HepG2 (cell line): Measurements from ENCODE around the gene RPL11.

Experiments used
- EZH2 ChIP-seq: conservative IDR thresholded peaks from 2 replicates; pipeline ENCODE4 v1.6.1; 2012; ENCODE audit warnings: mild to moderate bottlenecking, low read depth, low read length, moderate library complexity
- FOXK1 ChIP-seq: sonication (generic); formaldehyde crosslinking; IDR thresholded peaks from 2 replicates; pipeline ENCODE4 v1.4.0; 2020; ENCODE audit warnings: low read depth, missing genetic modification reagents, borderline replicate concordance
- GABPA ChIP-seq, 2 experiments: IDR thresholded peaks; 2 replicates each; pipeline ENCODE4 v1.6.1; 2011 to 2016; ENCODE audit warnings: low read depth in 2 of 2, low read length in 1 of 2, missing biosample characterization in 1 of 2, missing genetic modification characterization in 1 of 2
- HNF1A ChIP-seq, 2 experiments: sonication (generic) in 1 of 2; formaldehyde crosslinking in 1 of 2; IDR thresholded peaks; 2 replicates each; pipeline versions ENCODE4 v1.4.0 to v1.6.1; 2016 to 2020; ENCODE audit warnings: borderline replicate concordance in 1 of 2, low read depth in 1 of 2, mild to moderate bottlenecking in 1 of 2, missing genetic modification reagents in 1 of 2
- MAFF ChIP-seq: IDR thresholded peaks from 2 replicates; pipeline ENCODE4 v1.6.1; 2011; ENCODE audit warnings: low read depth, low read length, improper control_type of control experiment
- SRY ChIP-seq: sonication (generic); formaldehyde crosslinking; IDR thresholded peaks from 2 replicates; pipeline ENCODE4 v1.8.0; 2022; ENCODE audit warnings: mild to moderate bottlenecking, missing genetic modification reagents
- TCF12 ChIP-seq, 2 experiments: fragments of 450-650 bp in 1 of 2; sonication (generic) in 1 of 2; formaldehyde crosslinking in 1 of 2; IDR thresholded peaks; 2 replicates each; pipeline versions ENCODE4 v1.6.1 to v1.8.0; 2017 to 2022; ENCODE audit warnings: antibody characterized with exemption in 1 of 2, mild to moderate bottlenecking in 1 of 2, missing genetic modification reagents in 1 of 2, moderate library complexity in 1 of 2
- TRIM24 ChIP-seq: sonication (generic); formaldehyde crosslinking; IDR thresholded peaks from 2 replicates; pipeline ENCODE4 v1.8.0; 2022; ENCODE audit warnings: mild to moderate bottlenecking, missing genetic modification reagents
- ZNF18 ChIP-seq: sonication (generic); formaldehyde crosslinking; IDR thresholded peaks from 2 replicates; pipeline ENCODE4 v1.8.0; 2022; ENCODE audit warnings: mild to moderate bottlenecking, missing genetic modification reagents; ENCODE audit not compliant: insufficient replicate concordance
- ZNF431 ChIP-seq: sonication (generic); formaldehyde crosslinking; IDR thresholded peaks from 2 replicates; pipeline ENCODE4 v1.9.0; 2022; ENCODE audit warnings: missing genetic modification reagents, low read depth, mild to moderate bottlenecking, borderline replicate concordance
- TF ChIP-seq, protein P1 (sequence below), 2 experiments: IDR thresholded peaks; 2 replicates each; pipeline ENCODE4 v1.6.1; 2011 to 2012; ENCODE audit warnings: low read length in 2 of 2, borderline replicate concordance in 1 of 2, low read depth in 1 of 2, mild to moderate bottlenecking in 1 of 2, moderate library complexity in 1 of 2

GRCh38 chr1:23696335-23696989, 4.9 kb downstream of the RPL11 start:
- no peak for TF ChIP-seq MAFF
- TF ChIP-seq HNF1A (IDR thresholded peaks at IDR 0.05; ENCODE audit: low read depth), result no peak
- TF ChIP-seq HNF1A (CRISPR knock-in tag; IDR thresholded peaks at IDR 0.05; ENCODE audit: borderline replicate concordance), result no peak
- TF ChIP-seq TRIM24, result no peak
- TF ChIP-seq ZNF18 (CRISPR knock-in tag), result no peak
- no peak for TF ChIP-seq GABPA (IDR thresholded peaks at IDR 0.05; ENCODE audit: low read depth, low read length)
- no peak for TF ChIP-seq GABPA (CRISPR knock-in tag; IDR thresholded peaks at IDR 0.05; ENCODE audit: low read depth)
- TF ChIP-seq SRY (CRISPR knock-in tag), result no peak
- no peak for TF ChIP-seq TCF12 (IDR thresholded peaks at IDR 0.05)
- TF ChIP-seq TCF12 (CRISPR knock-in tag; IDR thresholded peaks at IDR 0.05), result no peak
- no peak for TF ChIP-seq EZH2
- no peak for TF ChIP-seq ZNF431 (CRISPR knock-in tag)
- TF ChIP-seq, protein P1, sequence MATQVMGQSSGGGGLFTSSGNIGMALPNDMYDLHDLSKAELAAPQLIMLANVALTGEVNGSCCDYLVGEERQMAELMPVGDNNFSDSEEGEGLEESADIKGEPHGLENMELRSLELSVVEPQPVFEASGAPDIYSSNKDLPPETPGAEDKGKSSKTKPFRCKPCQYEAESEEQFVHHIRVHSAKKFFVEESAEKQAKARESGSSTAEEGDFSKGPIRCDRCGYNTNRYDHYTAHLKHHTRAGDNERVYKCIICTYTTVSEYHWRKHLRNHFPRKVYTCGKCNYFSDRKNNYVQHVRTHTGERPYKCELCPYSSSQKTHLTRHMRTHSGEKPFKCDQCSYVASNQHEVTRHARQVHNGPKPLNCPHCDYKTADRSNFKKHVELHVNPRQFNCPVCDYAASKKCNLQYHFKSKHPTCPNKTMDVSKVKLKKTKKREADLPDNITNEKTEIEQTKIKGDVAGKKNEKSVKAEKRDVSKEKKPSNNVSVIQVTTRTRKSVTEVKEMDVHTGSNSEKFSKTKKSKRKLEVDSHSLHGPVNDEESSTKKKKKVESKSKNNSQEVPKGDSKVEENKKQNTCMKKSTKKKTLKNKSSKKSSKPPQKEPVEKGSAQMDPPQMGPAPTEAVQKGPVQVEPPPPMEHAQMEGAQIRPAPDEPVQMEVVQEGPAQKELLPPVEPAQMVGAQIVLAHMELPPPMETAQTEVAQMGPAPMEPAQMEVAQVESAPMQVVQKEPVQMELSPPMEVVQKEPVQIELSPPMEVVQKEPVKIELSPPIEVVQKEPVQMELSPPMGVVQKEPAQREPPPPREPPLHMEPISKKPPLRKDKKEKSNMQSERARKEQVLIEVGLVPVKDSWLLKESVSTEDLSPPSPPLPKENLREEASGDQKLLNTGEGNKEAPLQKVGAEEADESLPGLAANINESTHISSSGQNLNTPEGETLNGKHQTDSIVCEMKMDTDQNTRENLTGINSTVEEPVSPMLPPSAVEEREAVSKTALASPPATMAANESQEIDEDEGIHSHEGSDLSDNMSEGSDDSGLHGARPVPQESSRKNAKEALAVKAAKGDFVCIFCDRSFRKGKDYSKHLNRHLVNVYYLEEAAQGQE (IDR thresholded peaks at IDR 0.05; ENCODE audit: borderline replicate concordance in 1 of 2, low read depth in 1 of 2, low read length in 2 of 2), result no peak
- no peak for TF ChIP-seq FOXK1 (CRISPR knock-in tag)
